Smooth muscle cell (in vitro differentiated cells): Measurements from ENCODE around the gene NT5C1A. TPM values are rescaled to one million over a fixed set of nuclear protein-coding genes. Genes with fewer than 3 reads are reported as not detected.

Experiments
- DNase-seq: peaks from one replicate; lab custom pipeline; 2025; ENCODE audit not compliant: unreplicated experiment; lab: John Stamatoyannopoulos, UW
- H2AFZ ChIP-seq: fragments of 200-600 bp; sonication (generic); 2 replicates; pipeline ENCODE4 v1.6.0; 2016; ENCODE audit warnings: antibody characterized with exemption, low read depth, mild to moderate bottlenecking
- H3F3A ChIP-seq: fragments of 200-600 bp; sonication (generic); 2 replicates; pipeline ENCODE4 v1.6.0; 2017; ENCODE audit warnings: antibody characterized with exemption, low read depth
- H3K27ac ChIP-seq: fragments of 200-600 bp; sonication (generic); 2 replicates; pipeline ENCODE4 v1.5.1; 2016; ENCODE audit warnings: low read depth, mild to moderate bottlenecking
- H3K27me3 ChIP-seq: fragments of 200-600 bp; sonication (generic); 2 replicates; pipeline ENCODE4 v1.6.1; 2016; ENCODE audit warnings: low read depth, mild to moderate bottlenecking
- H3K36me3 ChIP-seq: fragments of 200-600 bp; sonication (generic); 2 replicates; pipeline ENCODE4 v1.5.1; 2016; ENCODE audit warnings: low read depth
- H3K4me1 ChIP-seq: fragments of 200-600 bp; sonication (generic); 2 replicates; pipeline ENCODE4 v1.5.1; 2016; ENCODE audit warnings: low read depth
- H3K4me2 ChIP-seq: fragments of 200-600 bp; sonication (generic); 2 replicates; pipeline ENCODE4 v1.6.0; 2016; ENCODE audit warnings: mild to moderate bottlenecking
- H3K4me3 ChIP-seq: fragments of 200-600 bp; sonication (generic); 2 replicates; pipeline ENCODE4 v1.5.1; 2016; ENCODE audit warnings: mild to moderate bottlenecking
- H3K79me2 ChIP-seq: fragments of 200-600 bp; sonication (generic); 2 replicates; pipeline ENCODE4 v1.6.0; 2016; ENCODE audit warnings: low read depth, mild to moderate bottlenecking
- H3K9ac ChIP-seq: fragments of 200-600 bp; sonication (generic); 2 replicates; pipeline ENCODE4 v1.6.0; 2016; ENCODE audit warnings: low read depth
- H3K9me3 ChIP-seq: fragments of 200-600 bp; sonication (generic); replicated peaks from 2 replicates; pipeline ENCODE4 v1.5.1; 2016; ENCODE audit warnings: low read depth
- H4K20me1 ChIP-seq: fragments of 200-600 bp; sonication (generic); 2 replicates; pipeline ENCODE4 v1.6.0; 2016; ENCODE audit warnings: low read depth
- WGBS: methylation state at CpG from one replicate; pipeline ENCODE4 v1.1.7; 2016; ENCODE audit warnings: low lambda C conversion rate; 5-methylcytosine and 5-hydroxymethylcytosine counted together
- polyA plus RNA-seq: library from polyadenylated mRNA; unstranded; fragments of >200 nt; fragmentation: Nextera tagmentation; extraction: Ambion mirVana; gene quantifications from 2 replicates; pipeline ENCODE4 v1.2.1, GENCODE V29; 2016
- total RNA-seq: library from RNA; depleted of rRNA; stranded (reverse); fragments of >200 nt; gene quantifications from 2 replicates; pipeline ENCODE4 v1.2.3, GENCODE V29; 2014
- TF ChIP-seq, protein P1 (sequence below): fragments of 200-600 bp; sonication (generic); IDR thresholded peaks from 2 replicates; pipeline ENCODE4 v1.5.1; 2017; ENCODE audit warnings: borderline replicate concordance, mild to moderate bottlenecking, antibody characterized with exemption; ENCODE audit not compliant: insufficient read depth, poor library complexity, severe bottlenecking

NT5C1A gene
- total and polyA plus RNA-seq, 2 experiments from 2014 or later: not detected

- Histone ChIP-seq H3K4me2 (peak overlapping the region; percentile 73), H3K27me3 (no peaks in the 10 kb centered on the region), H3K27ac (no peak overlapping the region), H3F3A (no peaks in the 10 kb centered on the region), H3K9me3 (no peaks in the 10 kb centered on the region), H3K9ac (no peak overlapping the region), H2AFZ (no peak overlapping the region), H4K20me1 (no peaks in the 10 kb centered on the region), H3K4me1 (peaks cover 6% of the 10 kb centered on the region), H3K36me3 (no peaks in the 10 kb centered on the region), H3K79me2 (peaks cover 23% of the 10 kb centered on the region), H3K4me3 (no peak overlapping the region)
- TF ChIP-seq, protein P1, sequence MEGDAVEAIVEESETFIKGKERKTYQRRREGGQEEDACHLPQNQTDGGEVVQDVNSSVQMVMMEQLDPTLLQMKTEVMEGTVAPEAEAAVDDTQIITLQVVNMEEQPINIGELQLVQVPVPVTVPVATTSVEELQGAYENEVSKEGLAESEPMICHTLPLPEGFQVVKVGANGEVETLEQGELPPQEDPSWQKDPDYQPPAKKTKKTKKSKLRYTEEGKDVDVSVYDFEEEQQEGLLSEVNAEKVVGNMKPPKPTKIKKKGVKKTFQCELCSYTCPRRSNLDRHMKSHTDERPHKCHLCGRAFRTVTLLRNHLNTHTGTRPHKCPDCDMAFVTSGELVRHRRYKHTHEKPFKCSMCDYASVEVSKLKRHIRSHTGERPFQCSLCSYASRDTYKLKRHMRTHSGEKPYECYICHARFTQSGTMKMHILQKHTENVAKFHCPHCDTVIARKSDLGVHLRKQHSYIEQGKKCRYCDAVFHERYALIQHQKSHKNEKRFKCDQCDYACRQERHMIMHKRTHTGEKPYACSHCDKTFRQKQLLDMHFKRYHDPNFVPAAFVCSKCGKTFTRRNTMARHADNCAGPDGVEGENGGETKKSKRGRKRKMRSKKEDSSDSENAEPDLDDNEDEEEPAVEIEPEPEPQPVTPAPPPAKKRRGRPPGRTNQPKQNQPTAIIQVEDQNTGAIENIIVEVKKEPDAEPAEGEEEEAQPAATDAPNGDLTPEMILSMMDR: no peak
- no peak for DNase-seq
- WGBS: 77% methylated on average over 3 of the region's 4 CpGs
Measured at GRCh38 chr1:39637361-39637760, 34.5 kb downstream of the NT5C1A start.

DNA sequence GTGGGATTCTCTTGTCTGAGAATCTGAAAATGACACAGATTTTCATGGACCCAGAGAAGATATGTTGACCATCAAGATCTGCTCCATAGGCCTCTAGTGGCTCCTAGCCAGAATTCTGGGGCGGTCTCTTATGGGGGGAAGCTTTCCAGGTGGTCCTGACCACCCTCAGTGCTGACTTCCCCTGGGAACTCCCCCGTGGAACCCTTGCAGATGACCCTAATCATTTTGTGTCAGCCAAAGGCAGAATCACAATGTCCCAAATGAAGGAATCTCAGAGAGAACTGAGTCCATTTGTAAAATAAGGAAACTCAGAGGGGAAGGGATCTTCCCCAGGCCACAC, 36.1 kb downstream of the NT5C1A start:
- no peaks in the 10 kb centered on the region for H4K20me1 ChIP-seq
- peaks cover under 1% of the 10 kb centered on the region for H3K27me3 ChIP-seq
- DNase-seq: no peak
- H3K4me2 ChIP-seq: peak overlapping the region; percentile 5
- peaks cover 6% of the 10 kb centered on the region for H3K4me1 ChIP-seq
- no peak overlapping the region for H3K27ac ChIP-seq
- no peaks in the 10 kb centered on the region for H3K36me3 ChIP-seq
- no peak overlapping the region for H2AFZ ChIP-seq
- WGBS: 74% methylated on average over 2 of the region's 2 CpGs
- no peaks in the 10 kb centered on the region for H3F3A ChIP-seq
- H3K9ac ChIP-seq: no peak overlapping the region
- no peaks in the 10 kb centered on the region for H3K9me3 ChIP-seq
- H3K4me3 ChIP-seq: no peak overlapping the region
- H3K79me2 ChIP-seq: peaks cover 23% of the 10 kb centered on the region
- TF ChIP-seq, protein P1: no peak

GRCh38 chr1:39635205-39635870, 36.6 kb downstream of the NT5C1A start:
- Histone ChIP-seq H2AFZ (no peak overlapping the region), H3K4me1 (peaks cover 6% of the 10 kb centered on the region), H3K4me3 (no peak overlapping the region), H4K20me1 (no peaks in the 10 kb centered on the region), H3F3A (no peaks in the 10 kb centered on the region), H3K79me2 (peaks cover 23% of the 10 kb centered on the region), H3K9ac (no peak overlapping the region), H3K4me2 (peak overlapping the region; percentile 5), H3K9me3 (no peaks in the 10 kb centered on the region), H3K27me3 (peaks cover 4% of the 10 kb centered on the region), H3K36me3 (no peaks in the 10 kb centered on the region), H3K27ac (peak overlapping the region; percentile 9)
- WGBS: 64% methylated on average over 12 of the region's 12 CpGs
- DNase-seq: no peak
- TF ChIP-seq, protein P1: no peak

DNA sequence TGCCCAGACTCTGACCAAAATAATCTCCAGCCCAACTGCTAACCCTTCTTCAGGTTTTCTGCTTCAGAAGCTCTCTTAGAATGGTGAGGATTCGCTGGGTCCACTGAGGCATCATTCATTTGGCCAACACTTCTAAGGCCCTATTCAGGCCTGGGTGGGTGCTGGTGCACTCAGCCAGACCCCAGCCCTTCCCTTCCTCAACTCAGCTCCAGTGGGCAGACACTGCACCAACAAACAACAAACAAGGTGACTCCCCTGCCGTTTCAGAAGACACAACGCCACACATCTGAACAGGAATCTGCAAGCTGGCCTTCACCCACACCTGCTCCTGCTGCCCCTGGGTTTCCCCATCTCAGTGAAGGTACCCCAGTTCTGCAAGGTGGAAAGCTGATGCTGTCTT, 38.5 kb downstream of the NT5C1A start:
- Histone ChIP-seq H2AFZ (no peak overlapping the region), H4K20me1 (no peaks in the 10 kb centered on the region), H3K79me2 (peaks cover 17% of the 10 kb centered on the region), H3K36me3 (no peaks in the 10 kb centered on the region), H3K27me3 (peaks cover 4% of the 10 kb centered on the region), H3K4me3 (peak overlapping the region; percentile 38), H3K27ac (no peak overlapping the region), H3K9me3 (no peaks in the 10 kb centered on the region), H3K4me2 (peak overlapping the region; percentile 84), H3K4me1 (peaks cover 6% of the 10 kb centered on the region), H3K9ac (no peak overlapping the region), H3F3A (no peaks in the 10 kb centered on the region)
- DNase-seq: no peak
- TF ChIP-seq, protein P1: no peak
- 80% methylated on average over 3 of the region's 3 CpGs for WGBS
